H1 (cell line): ENCODE measurements around the gene EPHA4. TPM values are rescaled to one million over a fixed set of nuclear protein-coding genes. Genes with fewer than 3 reads are reported as not detected.
A peak's percentile ranks its signal among the peaks of the same experiment; 100 is the strongest.

Experiments
- CREB1 ChIP-seq: IDR thresholded peaks from 2 replicates; pipeline ENCODE4 v1.6.1; 2012; ENCODE audit warnings: inconsistent platforms
- CTBP2 ChIP-seq: IDR thresholded peaks from 2 replicates; pipeline ENCODE4 v1.7.0; 2011; ENCODE audit warnings: borderline replicate concordance, mild to moderate bottlenecking, moderate library complexity, mixed read lengths, low read length; ENCODE audit not compliant: insufficient read depth, insufficient read length
- FOSL1 ChIP-seq: IDR thresholded peaks from 2 replicates; pipeline ENCODE4 v1.6.1; 2011; ENCODE audit warnings: mild to moderate bottlenecking, low read depth, low read length, moderate library complexity; ENCODE audit not compliant: insufficient read depth
- KDM4A ChIP-seq: IDR thresholded peaks from one replicate; pipeline ENCODE4 v1.7.1; 2012; ENCODE audit warnings: low read depth, mild to moderate bottlenecking, moderate library complexity, low read length, inconsistent platforms; ENCODE audit not compliant: severe bottlenecking
- NRF1 ChIP-seq: IDR thresholded peaks from 2 replicates; pipeline ENCODE4 v1.6.1; 2011; ENCODE audit warnings: mild to moderate bottlenecking, low read depth, low read length, improper control_type of control experiment
- PHF8 ChIP-seq: fragments of 200-600 bp; sonication (generic); conservative IDR thresholded peaks from 2 replicates; pipeline ENCODE4 v1.7.1; 2012; ENCODE audit warnings: low read depth, mild to moderate bottlenecking, inconsistent platforms, low read length, moderate library complexity
- POLR2AphosphoS5 ChIP-seq: IDR thresholded peaks from 2 replicates; pipeline ENCODE4 v1.6.1; 2011; ENCODE audit warnings: low read depth, low read length
- TCF12 ChIP-seq: IDR thresholded peaks from 2 replicates; pipeline ENCODE4 v1.6.1; 2011; ENCODE audit warnings: low read depth, mild to moderate bottlenecking, low read length
- polyA plus RNA-seq, 7 experiments: library from polyadenylated mRNA; depleted of rRNA in 3 of 7; stranded (reverse) in 5 of 7; unstranded in 2 of 7; fragments of >200 nt in 5 of 7; fragments of 200-250 nt in 2 of 7; gene quantifications; 1 replicate in 5 of 7; 2 replicates in 1 of 7; 4 replicates in 1 of 7; pipeline versions ENCODE4 v1.2.1 to v1.2.3, GENCODE V29; 2011 to 2013; ENCODE audit warnings: missing spikeins in 2 of 7, mixed read lengths in 2 of 7
- total RNA-seq: library from RNA; stranded (reverse); fragmentation: NEBNext Ultra II Directional; extraction: Animal tissue kit (Norgen Biotek cat#: 25700); gene quantifications from 2 replicates; pipeline ENCODE4 v1.2.1, GENCODE V29; 2021
- TF ChIP-seq, protein P1 (sequence below): IDR thresholded peaks from 2 replicates; pipeline ENCODE4 v1.6.1; 2012; ENCODE audit warnings: low read length, inconsistent platforms
- TF ChIP-seq, protein P2 (sequence below): fragments of 300-600 bp; sonication (generic); IDR thresholded peaks from 2 replicates; pipeline ENCODE4 v1.7.1; 2012; ENCODE audit warnings: low read length, moderate library complexity, mild to moderate bottlenecking, inconsistent platforms; ENCODE audit not compliant: insufficient replicate concordance

EPHA4 gene
- total and polyA plus RNA-seq, 2 of the 8 experiments (the other 6 are each of a cell fraction or from before 2014, with no cell fraction given), result 4.3 to 5.7 TPM

DNA sequence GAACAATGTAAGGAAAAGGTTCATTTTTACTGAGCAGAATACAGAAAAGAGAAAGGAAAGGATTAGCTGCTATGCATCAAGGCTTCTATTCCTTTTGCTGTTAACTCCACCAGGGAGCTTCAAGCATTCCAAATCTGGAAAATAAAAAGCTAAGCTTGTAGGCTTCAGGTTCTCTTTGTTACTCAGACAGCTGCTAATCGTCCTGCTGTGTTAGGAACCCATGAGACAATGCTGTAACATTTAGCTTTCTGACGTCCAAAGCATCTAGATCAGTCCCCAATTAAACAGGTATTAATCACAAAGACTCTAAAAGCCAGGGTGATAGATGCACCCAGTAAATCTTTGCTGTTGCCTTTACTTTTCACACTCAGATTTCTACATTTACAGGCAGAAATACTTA is 103.8 kb downstream of the EPHA4 start (continued):
- TF ChIP-seq, protein P1, sequence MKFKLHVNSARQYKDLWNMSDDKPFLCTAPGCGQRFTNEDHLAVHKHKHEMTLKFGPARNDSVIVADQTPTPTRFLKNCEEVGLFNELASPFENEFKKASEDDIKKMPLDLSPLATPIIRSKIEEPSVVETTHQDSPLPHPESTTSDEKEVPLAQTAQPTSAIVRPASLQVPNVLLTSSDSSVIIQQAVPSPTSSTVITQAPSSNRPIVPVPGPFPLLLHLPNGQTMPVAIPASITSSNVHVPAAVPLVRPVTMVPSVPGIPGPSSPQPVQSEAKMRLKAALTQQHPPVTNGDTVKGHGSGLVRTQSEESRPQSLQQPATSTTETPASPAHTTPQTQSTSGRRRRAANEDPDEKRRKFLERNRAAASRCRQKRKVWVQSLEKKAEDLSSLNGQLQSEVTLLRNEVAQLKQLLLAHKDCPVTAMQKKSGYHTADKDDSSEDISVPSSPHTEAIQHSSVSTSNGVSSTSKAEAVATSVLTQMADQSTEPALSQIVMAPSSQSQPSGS, result no peak
- TF ChIP-seq NRF1 (no peak), TCF12 (peak; percentile 94), CTBP2 (no peak), FOSL1 (no peak), KDM4A (no peak), POLR2AphosphoS5 (peak; percentile 58; the same call in 1 of the 2 replicates), PHF8 (no peak), CREB1 (peak; percentile 47; the same call in 1 of the 2 replicates)
- TF ChIP-seq, protein P2, sequence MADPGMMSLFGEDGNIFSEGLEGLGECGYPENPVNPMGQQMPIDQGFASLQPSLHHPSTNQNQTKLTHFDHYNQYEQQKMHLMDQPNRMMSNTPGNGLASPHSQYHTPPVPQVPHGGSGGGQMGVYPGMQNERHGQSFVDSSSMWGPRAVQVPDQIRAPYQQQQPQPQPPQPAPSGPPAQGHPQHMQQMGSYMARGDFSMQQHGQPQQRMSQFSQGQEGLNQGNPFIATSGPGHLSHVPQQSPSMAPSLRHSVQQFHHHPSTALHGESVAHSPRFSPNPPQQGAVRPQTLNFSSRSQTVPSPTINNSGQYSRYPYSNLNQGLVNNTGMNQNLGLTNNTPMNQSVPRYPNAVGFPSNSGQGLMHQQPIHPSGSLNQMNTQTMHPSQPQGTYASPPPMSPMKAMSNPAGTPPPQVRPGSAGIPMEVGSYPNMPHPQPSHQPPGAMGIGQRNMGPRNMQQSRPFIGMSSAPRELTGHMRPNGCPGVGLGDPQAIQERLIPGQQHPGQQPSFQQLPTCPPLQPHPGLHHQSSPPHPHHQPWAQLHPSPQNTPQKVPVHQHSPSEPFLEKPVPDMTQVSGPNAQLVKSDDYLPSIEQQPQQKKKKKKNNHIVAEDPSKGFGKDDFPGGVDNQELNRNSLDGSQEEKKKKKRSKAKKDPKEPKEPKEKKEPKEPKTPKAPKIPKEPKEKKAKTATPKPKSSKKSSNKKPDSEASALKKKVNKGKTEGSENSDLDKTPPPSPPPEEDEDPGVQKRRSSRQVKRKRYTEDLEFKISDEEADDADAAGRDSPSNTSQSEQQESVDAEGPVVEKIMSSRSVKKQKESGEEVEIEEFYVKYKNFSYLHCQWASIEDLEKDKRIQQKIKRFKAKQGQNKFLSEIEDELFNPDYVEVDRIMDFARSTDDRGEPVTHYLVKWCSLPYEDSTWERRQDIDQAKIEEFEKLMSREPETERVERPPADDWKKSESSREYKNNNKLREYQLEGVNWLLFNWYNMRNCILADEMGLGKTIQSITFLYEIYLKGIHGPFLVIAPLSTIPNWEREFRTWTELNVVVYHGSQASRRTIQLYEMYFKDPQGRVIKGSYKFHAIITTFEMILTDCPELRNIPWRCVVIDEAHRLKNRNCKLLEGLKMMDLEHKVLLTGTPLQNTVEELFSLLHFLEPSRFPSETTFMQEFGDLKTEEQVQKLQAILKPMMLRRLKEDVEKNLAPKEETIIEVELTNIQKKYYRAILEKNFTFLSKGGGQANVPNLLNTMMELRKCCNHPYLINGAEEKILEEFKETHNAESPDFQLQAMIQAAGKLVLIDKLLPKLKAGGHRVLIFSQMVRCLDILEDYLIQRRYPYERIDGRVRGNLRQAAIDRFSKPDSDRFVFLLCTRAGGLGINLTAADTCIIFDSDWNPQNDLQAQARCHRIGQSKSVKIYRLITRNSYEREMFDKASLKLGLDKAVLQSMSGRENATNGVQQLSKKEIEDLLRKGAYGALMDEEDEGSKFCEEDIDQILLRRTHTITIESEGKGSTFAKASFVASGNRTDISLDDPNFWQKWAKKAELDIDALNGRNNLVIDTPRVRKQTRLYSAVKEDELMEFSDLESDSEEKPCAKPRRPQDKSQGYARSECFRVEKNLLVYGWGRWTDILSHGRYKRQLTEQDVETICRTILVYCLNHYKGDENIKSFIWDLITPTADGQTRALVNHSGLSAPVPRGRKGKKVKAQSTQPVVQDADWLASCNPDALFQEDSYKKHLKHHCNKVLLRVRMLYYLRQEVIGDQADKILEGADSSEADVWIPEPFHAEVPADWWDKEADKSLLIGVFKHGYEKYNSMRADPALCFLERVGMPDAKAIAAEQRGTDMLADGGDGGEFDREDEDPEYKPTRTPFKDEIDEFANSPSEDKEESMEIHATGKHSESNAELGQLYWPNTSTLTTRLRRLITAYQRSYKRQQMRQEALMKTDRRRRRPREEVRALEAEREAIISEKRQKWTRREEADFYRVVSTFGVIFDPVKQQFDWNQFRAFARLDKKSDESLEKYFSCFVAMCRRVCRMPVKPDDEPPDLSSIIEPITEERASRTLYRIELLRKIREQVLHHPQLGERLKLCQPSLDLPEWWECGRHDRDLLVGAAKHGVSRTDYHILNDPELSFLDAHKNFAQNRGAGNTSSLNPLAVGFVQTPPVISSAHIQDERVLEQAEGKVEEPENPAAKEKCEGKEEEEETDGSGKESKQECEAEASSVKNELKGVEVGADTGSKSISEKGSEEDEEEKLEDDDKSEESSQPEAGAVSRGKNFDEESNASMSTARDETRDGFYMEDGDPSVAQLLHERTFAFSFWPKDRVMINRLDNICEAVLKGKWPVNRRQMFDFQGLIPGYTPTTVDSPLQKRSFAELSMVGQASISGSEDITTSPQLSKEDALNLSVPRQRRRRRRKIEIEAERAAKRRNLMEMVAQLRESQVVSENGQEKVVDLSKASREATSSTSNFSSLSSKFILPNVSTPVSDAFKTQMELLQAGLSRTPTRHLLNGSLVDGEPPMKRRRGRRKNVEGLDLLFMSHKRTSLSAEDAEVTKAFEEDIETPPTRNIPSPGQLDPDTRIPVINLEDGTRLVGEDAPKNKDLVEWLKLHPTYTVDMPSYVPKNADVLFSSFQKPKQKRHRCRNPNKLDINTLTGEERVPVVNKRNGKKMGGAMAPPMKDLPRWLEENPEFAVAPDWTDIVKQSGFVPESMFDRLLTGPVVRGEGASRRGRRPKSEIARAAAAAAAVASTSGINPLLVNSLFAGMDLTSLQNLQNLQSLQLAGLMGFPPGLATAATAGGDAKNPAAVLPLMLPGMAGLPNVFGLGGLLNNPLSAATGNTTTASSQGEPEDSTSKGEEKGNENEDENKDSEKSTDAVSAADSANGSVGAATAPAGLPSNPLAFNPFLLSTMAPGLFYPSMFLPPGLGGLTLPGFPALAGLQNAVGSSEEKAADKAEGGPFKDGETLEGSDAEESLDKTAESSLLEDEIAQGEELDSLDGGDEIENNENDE, result peak; percentile 86
